Neural cell (in vitro differentiated cells): ENCODE results near the gene CITED2. TPM values are rescaled to one million over a fixed set of nuclear protein-coding genes. Genes with fewer than 3 reads are reported as not detected.

ENCODE experiments used
- H2AFZ ChIP-seq: fragments of 200-600, 300-800 bp; sonication (generic), shearing (Covaris generic); 2 replicates; pipeline ENCODE4 v1.6.0; 2014; ENCODE audit warnings: low read depth, mild to moderate bottlenecking, antibody characterized with exemption, low read length, moderate library complexity
- H3F3A ChIP-seq: fragments of 200-600 bp; shearing (Covaris generic); 2 replicates; pipeline ENCODE4 v1.6.1; 2016; ENCODE audit warnings: mild to moderate bottlenecking, moderate library complexity, mixed read lengths, antibody characterized with exemption, low read length; ENCODE audit not compliant: insufficient read depth, poor library complexity, severe bottlenecking
- H3K27ac ChIP-seq: fragments of 200-600, 300-800 bp; sonication (generic), shearing (Covaris generic); 2 replicates; pipeline ENCODE4 v1.5.1; 2014; ENCODE audit warnings: mild to moderate bottlenecking, low read length, moderate library complexity
- H3K27me3 ChIP-seq: fragments of 300-800, 200-600 bp; sonication (generic), shearing (Covaris generic); 2 replicates; pipeline ENCODE4 v1.6.0; 2014; ENCODE audit warnings: mild to moderate bottlenecking, low read depth, low read length, moderate library complexity; ENCODE audit not compliant: insufficient read depth
- H3K36me3 ChIP-seq: fragments of 300-800, 200-600 bp; sonication (generic), shearing (Covaris generic); 2 replicates; pipeline ENCODE4 v1.5.1; 2014; ENCODE audit warnings: mild to moderate bottlenecking, antibody characterized with exemption, low read length, moderate library complexity; ENCODE audit not compliant: insufficient read depth
- H3K4me2 ChIP-seq: fragments of 300-800, 200-600 bp; sonication (generic), shearing (Covaris generic); 2 replicates; pipeline ENCODE4 v1.6.0; 2014; ENCODE audit warnings: mild to moderate bottlenecking, low read length
- H3K4me3 ChIP-seq: fragments of 300-800, 200-600 bp; sonication (generic), shearing (Covaris generic); 2 replicates; pipeline ENCODE4 v1.5.1; 2014; ENCODE audit warnings: mild to moderate bottlenecking, low read length, moderate library complexity
- H3K79me2 ChIP-seq: fragments of 200-600 bp; shearing (Covaris generic); replicated peaks from 2 replicates; pipeline ENCODE4 v1.6.0; 2014; ENCODE audit warnings: mild to moderate bottlenecking, low read length, moderate library complexity; ENCODE audit not compliant: insufficient read depth
- H3K9ac ChIP-seq: fragments of 300-800, 200-600 bp; sonication (generic), shearing (Covaris generic); 2 replicates; pipeline ENCODE4 v1.6.1; 2016; ENCODE audit warnings: mild to moderate bottlenecking, low read length, mixed read lengths
- H3K9me2 ChIP-seq: fragments of 200-600 bp; shearing (Covaris generic); 2 replicates; pipeline ENCODE4 v1.6.1; 2016; ENCODE audit warnings: mild to moderate bottlenecking, low read length, mixed read lengths; ENCODE audit not compliant: insufficient read depth
- H3K9me3 ChIP-seq: fragments of 200-600, 300-800 bp; sonication (generic), shearing (Covaris generic); 2 replicates; pipeline ENCODE4 v1.6.1; 2016; ENCODE audit warnings: mild to moderate bottlenecking, mixed run types, low read length, moderate library complexity, mixed read lengths
- H4K20me1 ChIP-seq: fragments of 200-600 bp; shearing (Covaris generic); 2 replicates; pipeline ENCODE4 v1.6.1; 2016; ENCODE audit warnings: mild to moderate bottlenecking, mixed run types; ENCODE audit not compliant: insufficient read depth
- CTCF ChIP-seq: fragments of 450-650 bp; IDR thresholded peaks from 2 replicates; pipeline ENCODE4 v1.5.1; 2014; ENCODE audit warnings: antibody characterized with exemption, mild to moderate bottlenecking, moderate library complexity; ENCODE audit not compliant: poor library complexity, severe bottlenecking
- EP300 ChIP-seq: fragments of 450-650 bp; conservative IDR thresholded peaks from 2 replicates; pipeline ENCODE4 v1.6.1; 2014; ENCODE audit warnings: antibody characterized with exemption, mild to moderate bottlenecking, moderate library complexity; ENCODE audit not compliant: poor library complexity, severe bottlenecking
- EZH2 ChIP-seq: fragments of 200-600, 300-800 bp; shearing (Covaris generic), sonication (generic); IDR thresholded peaks from 2 replicates; pipeline ENCODE4 v1.6.1; 2014; ENCODE audit warnings: antibody characterized with exemption, low read length, borderline replicate concordance, mild to moderate bottlenecking; ENCODE audit not compliant: insufficient read depth, poor library complexity, severe bottlenecking
- MXI1 ChIP-seq: fragments of 450-650 bp; conservative IDR thresholded peaks from 2 replicates; pipeline ENCODE4 v1.6.1; 2014; ENCODE audit warnings: antibody characterized with exemption, mild to moderate bottlenecking; ENCODE audit not compliant: poor library complexity, severe bottlenecking
- POLR2AphosphoS5 ChIP-seq: IDR thresholded peaks from 2 replicates; pipeline ENCODE4 v1.6.1; 2012
- RAD21 ChIP-seq: fragments of 450-650 bp; conservative IDR thresholded peaks from 2 replicates; pipeline ENCODE4 v1.6.1; 2014; ENCODE audit warnings: antibody characterized with exemption, mild to moderate bottlenecking, moderate library complexity
- REST ChIP-seq: IDR thresholded peaks from 2 replicates; pipeline ENCODE4 v1.6.1; 2012; ENCODE audit warnings: borderline replicate concordance
- SMC3 ChIP-seq: fragments of 450-650 bp; conservative IDR thresholded peaks from 2 replicates; pipeline ENCODE4 v1.6.1; 2014; ENCODE audit warnings: antibody characterized with exemption, mild to moderate bottlenecking, moderate library complexity; ENCODE audit not compliant: poor library complexity
- TAF1 ChIP-seq: IDR thresholded peaks from 2 replicates; pipeline ENCODE4 v1.6.1; 2012; ENCODE audit warnings: low read depth
- polyA plus RNA-seq: library from polyadenylated mRNA; depleted of rRNA; stranded (reverse); fragments of >200 nt; gene quantifications from 2 replicates; pipeline ENCODE4 v1.2.3, GENCODE V29; 2014

The CITED2 gene
- polyA plus RNA-seq, 1 donor from 2014 or later: 38.1 TPM

- no peaks in the 10 kb centered on the region for H3K9me3 ChIP-seq
- H3F3A ChIP-seq: peaks cover 6% of the 10 kb centered on the region
- H3K27ac ChIP-seq: no peak overlapping the region
- no peaks in the 10 kb centered on the region for H4K20me1 ChIP-seq
- no peaks in the 10 kb centered on the region for H3K27me3 ChIP-seq
- no peaks in the 10 kb centered on the region for H3K36me3 ChIP-seq
- H3K4me3 ChIP-seq: no peak overlapping the region
- H3K4me2 ChIP-seq: no peak overlapping the region
- H3K9ac ChIP-seq: no peak overlapping the region
- TF ChIP-seq POLR2AphosphoS5 (no peak), EZH2 (no peak), MXI1 (no peak), TAF1 (no peak), SMC3 (no peak), REST (no peak), CTCF (no peak), EP300 (no peak), RAD21 (no peak)
- no peak overlapping the region for H2AFZ ChIP-seq
- H3K79me2 ChIP-seq: no peaks in the 10 kb centered on the region
- no peaks in the 10 kb centered on the region for H3K9me2 ChIP-seq
Observed at GRCh38 chr6:139380168-139380567, 5.7 kb upstream of the CITED2 start.

- no peak overlapping the region for H3K9ac ChIP-seq
- H3F3A ChIP-seq: peaks cover 6% of the 10 kb centered on the region
- peaks cover 2% of the 10 kb centered on the region for H3K79me2 ChIP-seq
- H3K9me2 ChIP-seq: no peaks in the 10 kb centered on the region
- H3K27ac ChIP-seq: no peak overlapping the region
- H2AFZ ChIP-seq: no peak overlapping the region
- no peaks in the 10 kb centered on the region for H3K9me3 ChIP-seq
- H3K36me3 ChIP-seq: no peaks in the 10 kb centered on the region
- H4K20me1 ChIP-seq: no peaks in the 10 kb centered on the region
- no peak overlapping the region for H3K4me3 ChIP-seq
- no peak overlapping the region for H3K4me2 ChIP-seq
- no peaks in the 10 kb centered on the region for H3K27me3 ChIP-seq
- TF ChIP-seq EP300 (no peak), RAD21 (no peak), CTCF (no peak), TAF1 (no peak), POLR2AphosphoS5 (no peak), EZH2 (no peak), MXI1 (no peak), SMC3 (no peak), REST (no peak)
Observed at GRCh38 chr6:139378882-139379341, 4.5 kb upstream of the CITED2 start.
